GM19467 (cell line): ENCODE data around the gene NLE1.

ENCODE experiments used
- ATAC-seq: cut with Tn5 transposase; IDR thresholded peaks from one replicate; pipeline ENCODE4 v1.9.1; 2021; ENCODE audit warnings: mild to moderate bottlenecking, moderate library complexity; ENCODE audit not compliant: unreplicated experiment

NLE1 gene

GRCh38 chr17:35088356-35088880, 53.7 kb downstream of the NLE1 start:
- peak; percentile 1 for ATAC-seq

- ATAC-seq: no peak
Measured at GRCh38 chr17:35087731-35088355, 54.3 kb downstream of the NLE1 start.

DNA sequence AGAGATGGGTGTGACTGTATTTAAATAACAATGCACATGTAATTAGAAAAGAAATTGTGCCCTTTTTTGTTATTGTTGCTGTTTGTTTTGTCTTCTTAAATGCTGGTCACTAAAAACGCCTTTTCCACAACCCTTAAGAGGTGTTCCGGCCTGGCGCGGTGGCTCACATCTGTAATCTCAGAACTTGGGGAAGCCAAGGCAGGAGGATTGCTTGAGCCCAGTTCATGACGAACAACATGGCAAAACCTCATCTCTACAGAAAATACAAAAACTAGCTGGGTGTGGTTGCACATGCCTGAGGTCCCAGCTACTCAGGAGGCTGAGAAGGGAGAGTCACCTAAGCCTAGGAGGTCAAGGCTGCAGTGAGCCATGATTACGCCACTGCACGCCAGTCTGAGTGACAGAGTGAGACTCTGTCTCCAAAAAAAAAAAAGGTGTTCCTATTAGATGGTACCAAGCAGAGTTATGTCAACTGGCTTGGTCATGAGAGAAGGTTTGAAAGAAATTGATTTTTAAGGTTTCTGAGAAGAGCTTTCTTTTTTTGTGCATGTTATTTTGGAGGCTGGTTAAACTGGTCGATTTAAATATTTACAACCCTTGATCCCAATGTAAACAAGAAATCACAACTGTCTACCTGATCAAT, 55.1 kb downstream of the NLE1 start:
- no peak for ATAC-seq

DNA sequence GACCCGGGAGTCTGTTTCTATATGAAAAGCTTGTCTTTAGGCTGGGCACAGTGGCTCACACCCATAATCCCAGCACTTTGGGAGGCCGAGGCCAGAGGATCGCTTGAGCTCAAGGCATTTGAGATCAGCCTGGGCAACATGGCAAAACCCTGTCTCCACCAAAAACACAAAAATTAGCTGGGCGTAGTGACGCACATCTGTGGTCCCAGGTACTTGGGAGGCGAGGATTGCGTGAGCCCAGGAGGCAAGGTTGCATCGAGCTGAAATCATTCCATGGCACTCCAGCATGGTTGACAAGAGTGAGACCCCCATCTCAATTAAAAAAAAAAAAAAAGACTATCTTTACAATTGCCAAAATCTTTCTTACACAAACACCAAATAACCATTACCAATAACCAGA, 55.9 kb downstream of the NLE1 start:
- ATAC-seq: no peak

GRCh38 chr17:35084987-35085386, 57.1 kb downstream of the NLE1 start:
- ATAC-seq: no peak

DNA sequence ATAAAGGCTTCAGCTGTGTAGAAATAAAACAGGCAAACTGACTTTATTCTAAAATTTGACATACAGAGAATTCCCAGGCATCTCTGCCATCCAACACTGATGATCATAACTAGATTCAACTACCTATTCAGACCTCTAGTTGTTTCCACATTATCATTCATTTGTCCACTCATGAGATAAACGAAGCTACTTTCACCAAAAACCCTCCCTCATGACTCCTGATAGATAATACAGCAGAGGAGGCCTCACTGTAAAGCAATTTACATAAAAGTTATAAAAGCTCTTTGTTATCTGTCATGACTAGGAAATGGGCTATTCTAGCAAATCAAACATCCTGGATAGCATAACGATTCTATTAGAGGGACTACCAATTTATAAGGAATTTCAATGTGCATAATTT, 59.0 kb downstream of the NLE1 start:
- ATAC-seq: no peak

DNA sequence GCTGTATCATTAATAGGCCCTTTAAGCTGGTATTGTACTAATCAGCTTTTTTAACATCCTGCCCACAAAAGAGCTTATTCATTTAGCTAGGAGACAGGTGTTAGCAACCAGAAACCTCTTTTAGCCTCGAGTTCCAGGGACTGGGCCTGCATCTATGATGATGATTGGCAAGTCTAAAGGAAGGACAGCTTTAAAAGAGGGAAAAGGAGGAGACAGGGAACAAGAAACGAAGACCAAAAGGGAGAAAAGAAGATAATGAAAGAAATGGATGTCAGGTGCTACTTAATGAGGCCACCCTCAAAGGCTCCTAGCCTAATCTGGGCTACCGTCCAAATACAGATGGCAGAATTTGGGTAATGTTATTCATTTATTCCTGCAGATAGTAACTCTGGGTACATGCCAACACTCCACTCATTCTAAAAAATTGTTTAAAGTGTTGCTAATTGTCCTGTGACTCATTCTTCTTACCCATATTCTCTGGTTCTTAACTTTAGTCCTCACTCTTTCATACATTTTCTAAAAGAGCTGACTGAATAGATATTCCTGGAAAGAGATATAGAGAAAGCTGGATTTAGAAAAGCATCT, 59.9 kb downstream of the NLE1 start:
- no peak for ATAC-seq

GRCh38 chr17:35081638-35082037, 60.5 kb downstream of the NLE1 start:
- ATAC-seq: no peak

GRCh38 chr17:35080536-35080935, 61.6 kb downstream of the NLE1 start:
- ATAC-seq: peak; percentile 71

DNA sequence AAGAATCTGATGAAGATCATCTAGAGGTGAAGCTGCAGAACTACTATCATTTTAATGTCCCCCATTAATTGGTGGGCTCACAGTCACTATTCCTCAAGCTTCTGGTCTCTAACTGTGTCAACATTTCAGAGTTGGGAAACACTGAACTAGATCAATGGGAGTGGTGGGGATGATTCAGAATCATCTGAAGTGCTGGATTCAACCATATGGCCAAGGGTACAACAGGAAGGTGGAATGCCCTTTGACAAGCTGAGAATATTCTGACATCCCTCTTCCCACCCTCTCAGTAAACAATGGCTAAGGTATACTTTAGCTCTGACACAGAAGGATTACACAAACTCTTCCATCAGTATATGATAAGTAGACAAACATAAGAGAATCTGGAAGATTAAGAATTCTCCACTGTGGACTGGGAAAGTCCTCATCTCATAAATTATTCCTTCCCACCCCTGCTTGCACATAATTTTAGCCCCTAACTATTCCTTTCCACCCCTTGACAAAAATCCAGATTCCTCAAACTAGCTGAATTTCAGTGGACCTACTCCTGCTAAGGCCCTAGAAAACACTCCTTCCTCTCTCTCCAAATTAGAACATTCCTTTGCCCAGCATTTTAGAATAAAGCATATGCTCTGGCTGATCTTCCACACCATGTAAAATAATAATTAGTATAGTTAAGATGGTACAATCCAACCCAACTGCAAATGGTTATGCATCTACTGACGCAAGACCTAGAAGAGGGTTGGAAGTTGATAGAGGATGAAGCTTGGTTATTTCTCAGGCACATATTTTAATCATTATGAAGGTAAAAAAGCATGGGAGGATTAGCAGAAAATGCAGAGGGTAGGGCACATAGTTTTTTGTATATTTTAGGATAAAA, 62.3 kb downstream of the NLE1 start:
- no peak for ATAC-seq
